Suprapubic skin (tissue), 4 donors: ENCODE measurements around the gene WASHC2A.
"Not testable (repeated sequence)": the region's sequence is repeated elsewhere in the genome, so short reads cannot be mapped to it uniquely, and the experiment has no call there.

ENCODE experiments used
- CTCF ChIP-seq, 2 donors: fragments of 200-600 bp in 1 of 2; fragments of 450-650 bp in 1 of 2; sonication (generic) in 1 of 2; IDR thresholded peaks; one replicate each; pipeline ENCODE4 v1.5.1; 2016 to 2019; ENCODE audit warnings: antibody characterized with exemption in 2 of 2, mild to moderate bottlenecking in 1 of 2, moderate library complexity in 1 of 2
- EP300 ChIP-seq: sonication (generic); formaldehyde crosslinking; IDR thresholded peaks from one replicate; pipeline ENCODE4 v1.6.1; 2017; ENCODE audit warnings: antibody characterized with exemption
- POLR2A ChIP-seq, 2 donors: fragments of 450-650 bp; IDR thresholded peaks; one replicate each; pipeline ENCODE4 v1.6.1; 2017; ENCODE audit warnings: antibody characterized with exemption in 2 of 2, mild to moderate bottlenecking in 2 of 2, moderate library complexity in 2 of 2
- POLR2AphosphoS5 ChIP-seq, 3 donors: sonication (generic); formaldehyde crosslinking; IDR thresholded peaks; one replicate each; pipeline ENCODE4 v1.6.1; 2017; ENCODE audit warnings: antibody characterized with exemption in 3 of 3

- not testable (repeated sequence) for TF ChIP-seq CTCF (IDR thresholded peaks at IDR 0.05); POLR2AphosphoS5 (IDR thresholded peaks at IDR 0.05); POLR2A (IDR thresholded peaks at IDR 0.05); EP300
Measured at GRCh38 chr10:50047594-50047993, 20.2 kb upstream of the WASHC2A start.
